CD4-positive, alpha-beta T cell treated with Interleukin-1 beta for 1 hour (primary cell): Measurements from ENCODE around the gene BAZ2A.

ENCODE experiments used
- DNase-seq, 2 donors: peaks; one replicate each; pipeline ENCODE4 v3.0.0-alpha.2; 2020 to 2022

BAZ2A gene

DNA sequence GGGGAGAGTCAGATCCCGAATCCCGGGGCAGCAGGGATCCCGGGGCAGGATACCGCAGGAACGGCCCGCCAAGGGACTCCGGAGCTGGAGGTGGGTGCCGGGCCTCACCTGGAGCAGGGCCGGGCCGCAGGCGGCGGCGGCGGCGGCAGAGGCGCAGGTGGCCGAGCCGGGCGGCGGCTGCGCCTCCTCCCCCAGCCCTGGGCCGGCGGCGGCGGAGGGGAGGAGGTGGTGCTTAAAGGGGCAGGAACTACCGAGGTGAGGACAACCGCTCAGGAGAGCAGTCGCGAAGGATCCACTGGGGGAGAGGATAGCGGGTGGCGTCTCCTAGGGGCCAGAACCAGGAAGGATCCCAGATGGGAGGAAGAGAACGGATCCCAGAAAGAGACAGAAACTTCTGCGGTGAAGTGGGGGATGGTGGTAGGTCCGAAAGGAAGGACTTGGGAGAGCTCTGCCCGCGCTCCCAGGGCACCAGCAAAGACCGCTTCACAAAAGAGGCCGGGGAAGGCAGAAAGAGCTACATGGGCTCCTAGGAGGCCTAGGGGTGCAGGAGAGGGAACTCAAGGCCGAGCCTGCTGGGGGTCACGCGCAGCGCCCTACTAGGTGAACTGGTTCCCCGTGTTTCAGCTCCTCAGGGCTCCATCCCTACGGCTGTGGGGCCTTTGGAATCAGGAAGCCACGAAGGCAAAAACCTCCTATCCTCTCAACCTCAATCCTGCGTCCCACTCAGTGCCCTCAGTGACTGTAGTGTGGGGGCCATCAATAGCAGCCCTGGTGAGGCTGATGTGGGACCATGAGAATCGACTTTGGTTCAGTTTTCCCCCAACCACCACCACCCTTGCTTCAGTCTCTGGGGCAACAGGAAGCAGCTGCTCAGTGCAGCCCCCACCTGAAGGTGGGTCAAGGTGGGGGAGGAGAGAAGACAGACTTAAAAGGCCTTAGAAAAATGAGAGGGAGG is 5.0 kb upstream of the BAZ2A start:
- DNase-seq: peak; percentile 69 to 72

- peak; percentile 8 to 31 for DNase-seq
These were observed 4.2 kb upstream of the BAZ2A start for GRCh38 chr12:56634242-56634836.

- no peak for DNase-seq
These were observed 3.5 kb upstream of the BAZ2A start for GRCh38 chr12:56633468-56634241.

DNA sequence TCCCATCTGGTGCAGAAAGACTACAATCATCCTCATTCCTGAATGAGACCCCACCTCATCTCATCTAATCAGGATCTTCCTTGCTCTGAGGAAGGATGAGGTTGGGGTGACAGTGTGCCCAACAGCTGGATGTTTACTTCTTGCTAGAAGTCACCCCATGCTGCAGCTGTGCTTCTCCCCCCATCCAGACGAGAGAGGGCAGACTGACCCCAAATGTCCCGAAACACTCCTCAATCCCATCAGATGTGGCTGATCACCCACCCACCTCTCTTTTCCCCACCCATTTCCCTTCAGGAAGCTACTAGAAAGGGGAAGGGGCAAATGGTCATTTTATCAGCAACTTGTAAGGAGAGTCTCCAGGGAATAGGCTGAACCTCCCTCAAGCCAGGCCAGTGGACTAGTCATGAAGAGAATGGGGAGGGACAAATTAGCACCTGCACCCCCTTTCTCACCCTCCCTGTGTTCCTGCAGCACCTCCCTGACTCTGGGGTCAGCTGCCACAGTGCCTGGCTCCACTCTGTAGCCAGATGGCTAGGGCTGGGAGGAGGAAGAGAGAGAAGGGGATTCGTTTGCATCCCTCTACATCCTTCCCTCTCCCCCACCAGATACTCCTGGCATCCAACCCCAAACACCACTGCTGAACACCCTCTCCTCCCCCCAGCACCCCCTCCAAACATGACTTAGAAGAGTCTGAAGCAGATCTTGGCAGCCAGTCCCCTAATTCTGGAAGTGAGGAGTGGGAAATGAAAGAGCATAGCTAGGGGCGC is 2.8 kb upstream of the BAZ2A start:
- no peak for DNase-seq

DNA sequence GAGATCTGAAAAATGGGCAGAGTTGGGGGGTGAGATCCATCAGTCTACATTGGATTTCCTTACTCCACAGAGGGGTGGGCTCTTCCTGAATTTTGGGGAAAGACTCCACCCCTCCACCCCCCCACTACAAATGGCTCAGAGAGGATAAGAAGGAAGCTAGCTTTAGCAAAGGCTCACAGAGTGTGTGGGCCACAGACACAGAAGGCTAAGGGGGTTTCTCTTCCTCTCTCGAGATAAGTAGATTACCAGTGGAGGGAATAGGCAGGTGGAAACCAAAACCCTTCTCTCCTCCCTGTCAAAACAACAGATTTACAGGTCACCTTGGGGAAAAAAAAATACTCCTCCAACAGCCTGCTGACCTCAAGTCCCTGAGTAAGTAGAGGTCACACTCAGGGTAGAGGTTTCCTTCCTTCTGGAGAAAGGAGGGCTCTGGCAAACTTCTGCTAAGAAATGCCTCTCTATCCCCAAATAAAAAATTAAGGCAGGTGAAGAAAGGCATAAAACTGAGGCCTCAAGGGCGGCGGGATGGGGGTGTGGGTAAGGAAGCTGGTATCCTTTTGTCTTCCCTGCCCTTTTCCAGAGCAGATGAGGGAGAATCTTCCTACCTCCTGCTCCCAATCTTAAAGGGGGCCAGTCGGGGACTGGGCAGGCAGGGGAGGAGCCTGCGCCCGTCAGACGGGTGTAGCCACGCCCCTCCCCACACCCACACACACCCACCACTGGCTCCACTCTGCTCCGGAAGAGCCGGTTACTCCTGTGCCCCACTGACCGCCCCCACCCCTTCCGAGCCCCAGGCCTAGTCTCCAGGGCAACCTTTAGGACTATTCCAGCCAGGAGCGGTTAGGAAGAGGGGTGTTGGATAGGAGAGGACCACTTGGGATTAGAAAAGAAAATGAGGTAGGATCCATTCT is 1.9 kb upstream of the BAZ2A start:
- peak; percentile 62 to 65 for DNase-seq

- peak; percentile 60 to 67 for DNase-seq
These were observed 507 bp downstream of the BAZ2A start for GRCh38 chr12:56629459-56630179.

DNA sequence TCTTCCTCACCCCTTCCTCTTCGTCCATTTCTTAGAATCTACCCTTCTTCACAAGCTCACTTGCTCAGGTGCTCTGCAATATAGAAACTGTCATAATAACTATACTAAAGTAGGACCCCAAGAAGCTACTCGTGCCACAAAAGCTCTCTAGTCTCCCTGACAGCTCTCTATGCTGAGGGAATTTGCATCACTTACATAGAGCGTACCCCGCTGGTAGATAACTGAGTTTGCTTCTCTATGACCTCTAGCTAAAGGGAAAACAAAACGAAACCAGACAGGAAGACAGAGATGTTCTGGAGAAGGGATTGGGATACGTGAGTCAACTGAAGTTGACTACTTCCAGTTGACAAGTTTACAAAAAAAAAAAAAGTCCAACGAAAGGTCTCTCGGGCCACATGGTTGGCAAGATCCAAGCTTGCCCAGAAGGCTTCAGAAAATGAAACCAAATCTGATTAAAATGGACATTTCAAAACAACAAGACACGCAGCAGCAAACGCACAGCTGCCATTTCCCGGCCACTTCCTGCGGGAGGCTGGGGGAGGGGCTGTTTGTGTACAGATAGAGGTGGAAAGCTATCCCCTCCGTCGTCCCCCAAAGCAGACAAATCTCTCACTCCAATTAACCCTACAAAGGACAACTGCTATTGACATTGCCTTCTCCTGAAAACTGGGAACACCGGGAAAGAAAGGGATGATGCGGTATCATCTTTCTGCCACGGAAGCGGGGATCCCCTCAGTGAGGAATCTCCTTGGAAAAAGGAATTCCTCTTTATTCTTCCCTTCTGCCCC is 1.3 kb downstream of the BAZ2A start:
- peak; percentile 77 for DNase-seq

- no peak for DNase-seq
These were observed 3.4 kb downstream of the BAZ2A start for GRCh38 chr12:56626701-56627100.

DNA sequence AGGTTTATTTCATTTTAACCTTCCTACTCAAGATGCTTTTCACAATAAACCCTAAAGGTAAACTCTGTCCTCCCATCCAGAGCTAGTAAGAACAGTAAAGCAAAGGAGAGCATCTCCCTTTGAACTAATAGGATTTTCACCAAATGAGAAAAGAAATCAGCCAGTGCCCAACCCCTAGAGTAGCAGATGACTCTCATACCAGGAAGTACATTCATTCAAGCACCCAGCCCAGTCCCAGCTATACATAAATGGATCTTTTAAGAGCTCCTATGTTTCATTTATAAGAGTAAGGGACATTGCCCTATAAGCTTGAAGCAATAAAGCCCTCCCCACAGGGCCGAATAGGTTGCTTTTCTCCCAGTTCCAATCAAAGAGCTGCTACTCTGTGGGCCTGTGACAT is 7.6 kb downstream of the BAZ2A start:
- DNase-seq: no peak

DNA sequence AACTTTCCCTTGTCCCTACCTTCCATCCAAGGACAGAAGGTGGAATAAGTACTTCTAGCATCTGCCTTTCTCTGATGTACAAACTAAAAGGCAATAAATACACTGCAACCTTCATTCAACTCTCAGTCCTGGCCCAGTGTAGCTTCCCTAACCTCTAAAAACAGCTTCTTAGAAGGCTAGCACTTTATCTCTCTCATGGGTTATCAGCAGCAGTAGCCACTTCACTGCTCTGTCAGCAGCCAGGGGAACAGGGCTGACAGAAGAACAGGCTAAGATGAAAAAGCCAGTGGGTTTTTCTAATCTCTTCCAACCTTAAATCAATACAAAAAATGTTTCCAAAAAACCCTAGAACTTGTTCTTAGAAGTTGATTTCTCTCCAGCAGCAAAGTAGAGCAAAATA is 13.2 kb downstream of the BAZ2A start:
- no peak for DNase-seq

DNA sequence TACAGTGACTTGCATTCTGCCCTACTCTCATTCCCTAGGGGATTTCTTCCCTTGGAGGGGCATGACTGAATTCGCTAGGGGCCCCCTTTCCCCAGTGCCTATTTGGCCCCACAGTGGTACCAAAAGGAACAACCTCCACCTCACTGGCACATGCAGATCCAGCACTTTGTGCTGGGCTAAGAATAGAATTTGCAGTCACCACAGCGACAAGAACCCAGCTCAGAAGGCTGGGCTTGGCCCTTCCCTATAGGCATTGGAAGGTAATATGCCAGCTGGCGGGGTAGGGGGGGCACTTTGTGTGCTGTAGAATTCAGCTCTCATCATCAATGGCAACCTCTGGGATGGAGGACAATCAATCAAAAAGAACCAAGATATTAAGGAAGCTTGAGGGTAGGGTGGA is 13.9 kb downstream of the BAZ2A start:
- DNase-seq: no peak

DNA sequence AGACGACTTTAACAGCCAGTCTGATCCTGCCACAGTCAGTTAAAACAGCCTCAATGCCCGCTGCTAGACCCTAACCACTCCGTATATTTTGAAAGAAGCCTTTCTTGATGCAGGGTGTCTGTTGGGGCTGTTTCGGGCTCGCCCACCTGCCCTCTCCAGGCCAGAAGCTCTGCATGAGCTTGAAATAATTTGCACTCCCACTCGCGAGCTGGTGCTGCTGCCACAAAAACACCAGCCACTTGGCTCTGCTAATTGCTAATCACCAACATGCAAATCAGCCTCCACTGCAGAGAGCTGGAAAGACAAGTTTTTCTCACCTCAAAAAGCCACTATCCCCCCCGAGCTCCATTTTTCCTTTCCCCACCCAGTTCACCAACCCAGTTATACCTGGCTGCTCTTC is 15.5 kb downstream of the BAZ2A start:
- DNase-seq: no peak

DNA sequence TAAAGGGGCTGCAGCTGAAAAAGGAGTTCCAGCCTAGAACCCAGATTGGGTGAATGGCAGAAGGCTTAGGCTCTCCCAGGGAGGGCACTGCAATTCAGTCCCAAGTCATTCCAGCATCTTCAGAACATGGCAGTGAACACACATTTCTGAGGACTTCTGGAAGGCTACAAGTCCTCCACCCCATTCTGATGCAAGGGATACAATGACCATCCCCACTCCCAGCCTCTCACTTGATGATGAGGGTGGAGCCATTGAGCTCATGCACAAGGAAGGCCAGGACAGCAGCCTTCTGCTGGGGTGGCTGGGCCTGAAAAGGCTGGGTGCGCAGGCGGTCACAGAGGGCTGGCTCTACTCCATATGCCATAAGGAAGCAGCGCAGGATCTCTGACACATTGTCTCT is 25.8 kb downstream of the BAZ2A start:
- no peak for DNase-seq

- no peak for DNase-seq
These were observed 27.9 kb downstream of the BAZ2A start for GRCh38 chr12:56602239-56602638.

- peak; percentile 23 to 31 for DNase-seq
These were observed 28.6 kb downstream of the BAZ2A start for GRCh38 chr12:56601503-56601902.

- no peak for DNase-seq
These were observed 29.4 kb downstream of the BAZ2A start for GRCh38 chr12:56600753-56601152.

DNA sequence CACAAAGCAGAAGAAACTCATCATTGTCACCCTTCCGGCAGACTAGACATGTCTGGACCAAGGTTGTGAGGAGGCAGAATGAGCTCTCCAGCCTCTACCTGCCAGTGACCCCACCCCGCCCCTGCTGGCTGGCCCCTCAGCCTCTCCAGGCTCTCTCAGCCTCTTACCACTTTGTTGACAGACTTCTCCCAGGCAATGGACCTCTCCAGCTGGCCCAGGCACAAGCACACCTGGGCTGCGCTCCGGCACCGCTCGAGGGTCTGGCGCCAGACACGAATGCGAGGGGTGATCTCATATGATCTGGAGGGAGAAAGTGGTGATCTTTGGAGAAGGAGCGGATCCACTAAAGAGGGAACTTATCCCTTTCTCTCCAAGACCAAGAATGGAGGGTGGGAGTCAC is 30.3 kb downstream of the BAZ2A start:
- DNase-seq: no peak

GRCh38 chr12:56599041-56599440 is 31.1 kb downstream of the BAZ2A start:
- no peak for DNase-seq

DNA sequence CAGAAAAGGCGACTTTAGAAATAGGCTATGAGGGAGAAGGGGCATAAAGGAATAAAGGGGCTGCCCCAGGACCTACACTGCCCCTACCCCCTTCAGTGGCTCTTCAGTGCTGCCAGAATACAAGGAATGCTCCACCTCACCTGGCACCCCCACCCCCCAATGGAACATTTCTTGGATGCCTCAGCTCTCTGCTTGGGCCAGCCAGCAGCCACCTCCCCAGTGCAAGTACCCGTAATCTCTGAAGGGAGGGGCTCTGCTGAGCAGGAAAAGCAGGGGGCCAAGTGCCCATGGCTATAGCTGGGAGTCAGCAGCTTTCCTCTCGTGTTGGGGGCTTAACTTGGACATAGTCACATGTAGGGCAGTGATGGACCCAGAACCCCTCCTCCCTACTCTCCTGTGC is 33.3 kb downstream of the BAZ2A start:
- no peak for DNase-seq
